Activated CD8-positive, alpha-beta memory T cell treated with anti-CD3 and anti-CD28 coated beads, Interleukin-2, amount 50 U/mL, for 48 hours (primary cell): ENCODE results near the gene RNF213.

ENCODE experiments used
- DNase-seq: peaks from one replicate; pipeline ENCODE4 v3.0.0-alpha.2; 2020

Gene RNF213

DNA sequence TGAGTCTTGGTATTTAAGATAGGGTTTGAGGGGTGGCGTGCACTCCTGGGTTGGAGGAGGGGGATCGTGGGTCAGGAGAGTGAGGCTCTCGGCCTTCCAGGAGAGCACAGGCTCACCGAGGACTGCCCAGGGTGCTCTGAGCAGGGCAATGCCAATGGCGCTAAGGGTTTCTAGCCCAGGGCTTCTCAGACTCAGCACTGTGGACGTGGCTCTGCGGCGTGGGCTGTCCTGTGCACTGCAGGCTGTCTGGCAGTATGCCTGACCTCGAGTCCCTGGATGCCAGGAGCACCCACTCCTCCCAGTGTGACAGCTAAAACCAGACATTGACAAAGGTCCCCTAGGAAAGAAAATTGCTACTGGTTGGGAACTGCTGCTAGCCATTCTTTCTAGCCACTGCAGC is 117.1 kb downstream of the RNF213 start:
- DNase-seq: no peak

DNA sequence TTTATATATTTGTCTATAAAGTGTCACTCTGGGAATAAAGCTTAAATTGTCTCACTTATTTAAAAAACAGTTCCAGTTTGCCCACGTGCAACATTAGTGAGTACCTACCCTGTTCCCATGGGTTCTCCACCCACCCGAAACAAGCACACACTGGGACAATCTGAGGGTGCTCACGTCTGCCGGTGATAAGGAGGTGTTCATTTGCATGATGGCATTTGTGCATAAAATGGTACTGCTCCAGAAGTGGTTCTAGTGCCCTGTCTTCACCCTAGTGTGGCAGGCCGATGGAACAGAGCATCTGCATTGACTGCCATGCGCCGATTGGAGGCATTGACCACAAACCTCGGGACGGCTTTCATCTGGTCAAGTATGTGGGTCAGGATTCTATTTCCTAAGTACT is 118.7 kb downstream of the RNF213 start:
- DNase-seq: no peak

DNA sequence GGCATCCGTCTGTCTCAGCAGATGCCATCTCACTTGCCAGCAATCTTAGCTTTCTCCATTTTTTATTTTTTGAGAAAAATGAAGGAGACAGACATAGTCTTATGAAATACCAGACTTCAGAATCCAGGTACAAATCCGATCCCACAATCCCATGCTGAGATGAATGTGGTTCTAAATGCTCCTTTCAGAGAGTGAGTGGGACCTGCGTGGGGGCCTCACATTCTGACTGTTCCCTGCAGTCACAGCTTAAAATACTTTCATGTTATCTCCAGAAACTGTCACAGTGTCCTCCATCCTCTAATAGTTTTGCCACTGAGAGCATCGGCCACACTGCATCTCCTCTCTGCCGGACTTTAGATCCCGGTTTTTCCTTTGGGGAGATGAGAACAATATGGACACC is 119.4 kb downstream of the RNF213 start:
- no peak for DNase-seq

- no peak for DNase-seq
Measured at GRCh38 chr17:80380555-80381002, 119.9 kb downstream of the RNF213 start.

- DNase-seq: no peak
Measured at GRCh38 chr17:80381416-80381923, 120.8 kb downstream of the RNF213 start.

GRCh38 chr17:80382446-80382845 is 121.8 kb downstream of the RNF213 start:
- DNase-seq: no peak

GRCh38 chr17:80382956-80383355 is 122.3 kb downstream of the RNF213 start:
- no peak for DNase-seq

- DNase-seq: no peak
Measured at GRCh38 chr17:80384078-80384960, 123.7 kb downstream of the RNF213 start.

DNA sequence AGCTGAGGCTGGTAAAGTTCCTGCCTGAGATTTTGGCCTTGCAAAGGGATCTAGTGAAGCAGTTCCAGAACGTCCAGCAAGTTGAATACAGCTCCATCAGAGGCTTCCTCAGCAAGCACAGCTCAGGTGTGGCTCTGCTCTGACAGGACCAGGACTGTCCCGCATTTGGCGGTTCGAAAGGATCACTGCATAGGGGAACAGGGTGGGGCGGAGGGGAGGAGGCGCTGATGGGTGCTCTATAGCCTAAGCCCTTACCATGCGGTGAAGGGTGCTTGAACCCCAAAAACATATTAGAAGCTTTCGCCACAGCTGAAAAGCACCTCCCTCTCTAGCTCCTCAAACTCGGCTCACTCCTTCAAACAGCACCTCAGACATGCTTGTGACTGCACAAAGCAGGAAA is 124.4 kb downstream of the RNF213 start:
- DNase-seq: no peak

GRCh38 chr17:80386341-80386740 is 125.7 kb downstream of the RNF213 start:
- no peak for DNase-seq

DNA sequence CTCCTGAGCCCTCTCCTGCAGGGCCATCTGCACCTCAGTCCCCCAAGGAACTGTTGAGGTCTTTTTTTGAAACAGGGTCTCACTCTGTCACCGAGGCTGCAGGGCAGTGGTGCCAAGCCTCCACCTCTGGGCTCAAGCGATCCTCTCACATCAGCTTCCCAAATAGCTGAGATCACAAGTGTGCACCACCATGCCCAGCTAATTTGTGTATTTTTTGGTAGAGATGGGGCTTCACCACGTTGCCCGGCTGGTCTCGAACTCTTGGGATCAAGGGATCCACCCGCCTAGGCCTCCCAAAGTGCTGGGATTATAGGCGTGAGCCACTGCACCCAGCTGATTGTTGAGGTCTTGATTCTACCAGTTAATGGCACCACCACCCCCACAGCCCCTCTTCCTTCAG is 126.4 kb downstream of the RNF213 start:
- DNase-seq: no peak

DNA sequence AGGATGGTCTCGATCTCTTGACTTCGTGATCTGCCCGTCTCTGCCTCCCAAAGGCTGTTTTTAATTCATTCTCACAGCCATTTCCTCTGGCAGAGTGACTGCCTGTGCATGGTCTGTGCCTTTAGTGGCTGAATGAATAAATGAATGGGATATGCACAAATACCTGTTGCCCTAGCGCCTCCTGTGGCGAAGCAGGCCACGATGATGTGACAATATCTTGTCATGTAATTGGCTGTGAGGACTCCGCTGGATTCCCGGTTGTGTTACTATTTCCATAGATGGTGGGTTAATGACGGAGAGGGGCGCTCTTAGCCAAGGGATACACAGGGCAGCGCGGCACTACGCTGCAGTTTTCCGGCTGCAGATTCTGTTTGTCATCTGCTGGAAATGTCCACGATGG is 127.5 kb downstream of the RNF213 start:
- no peak for DNase-seq

GRCh38 chr17:80388601-80389000 is 127.9 kb downstream of the RNF213 start:
- DNase-seq: no peak

GRCh38 chr17:80389011-80389995 is 128.7 kb downstream of the RNF213 start:
- no peak for DNase-seq

DNA sequence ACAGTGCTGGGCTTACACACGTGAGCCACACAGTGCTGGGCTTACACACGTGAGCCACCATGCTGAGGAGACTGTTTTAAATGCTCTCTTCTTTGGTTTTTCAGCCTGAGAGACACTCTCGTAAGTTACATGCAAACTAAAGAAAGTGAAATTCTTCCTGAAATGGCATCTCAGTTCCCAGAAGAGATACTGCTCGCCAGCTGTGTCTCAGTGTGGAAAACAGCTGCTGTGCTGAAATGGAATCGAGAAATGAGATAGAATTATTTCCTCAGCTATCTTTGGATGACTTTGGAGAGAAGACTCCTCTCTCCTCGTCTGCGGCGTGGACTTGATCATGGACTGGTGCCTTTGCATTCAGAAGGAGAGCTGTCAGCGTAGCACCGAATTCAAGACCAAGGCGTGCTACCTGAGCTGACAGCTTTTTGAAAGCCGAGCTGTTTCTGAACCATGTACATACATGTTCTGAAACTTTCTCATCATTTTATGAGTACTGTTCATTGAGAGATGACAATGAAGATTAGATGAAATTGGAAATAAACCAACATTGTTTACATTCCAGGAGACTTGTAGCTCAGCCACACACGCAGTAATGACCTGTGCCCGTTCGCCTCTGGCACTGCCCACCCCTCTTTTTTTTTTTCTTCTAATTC is 132.7 kb downstream of the RNF213 start:
- DNase-seq: no peak

- DNase-seq: no peak
Measured at GRCh38 chr17:80393961-80394360, 133.3 kb downstream of the RNF213 start.

DNA sequence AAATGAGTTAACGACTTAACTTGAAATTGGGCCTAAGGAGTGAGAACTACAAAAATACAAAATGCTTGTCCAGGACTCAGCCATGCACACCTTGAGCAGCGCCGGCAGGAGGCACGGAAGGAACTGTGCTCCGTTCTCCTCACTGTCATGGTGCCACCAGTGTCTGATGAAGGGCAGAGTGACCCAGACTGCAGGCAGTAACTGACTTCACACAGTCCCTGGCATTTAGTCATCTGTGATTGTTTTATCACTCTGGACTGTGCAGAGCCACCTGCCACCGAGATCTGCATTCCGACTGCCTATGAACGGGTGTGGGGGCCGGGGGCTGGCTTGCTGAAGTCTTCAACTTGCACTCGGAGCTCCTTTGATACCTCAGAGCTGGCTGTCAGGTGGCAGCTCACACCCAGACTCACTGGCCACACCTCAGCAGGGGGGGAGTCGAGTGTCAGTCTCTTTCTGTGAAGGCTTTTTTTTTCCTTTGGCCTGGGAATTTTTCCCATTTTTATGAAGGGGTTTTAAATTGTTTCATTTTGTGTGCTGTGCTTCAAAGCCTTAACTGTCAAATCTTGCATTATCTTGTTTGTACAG is 134.1 kb downstream of the RNF213 start:
- no peak for DNase-seq

DNA sequence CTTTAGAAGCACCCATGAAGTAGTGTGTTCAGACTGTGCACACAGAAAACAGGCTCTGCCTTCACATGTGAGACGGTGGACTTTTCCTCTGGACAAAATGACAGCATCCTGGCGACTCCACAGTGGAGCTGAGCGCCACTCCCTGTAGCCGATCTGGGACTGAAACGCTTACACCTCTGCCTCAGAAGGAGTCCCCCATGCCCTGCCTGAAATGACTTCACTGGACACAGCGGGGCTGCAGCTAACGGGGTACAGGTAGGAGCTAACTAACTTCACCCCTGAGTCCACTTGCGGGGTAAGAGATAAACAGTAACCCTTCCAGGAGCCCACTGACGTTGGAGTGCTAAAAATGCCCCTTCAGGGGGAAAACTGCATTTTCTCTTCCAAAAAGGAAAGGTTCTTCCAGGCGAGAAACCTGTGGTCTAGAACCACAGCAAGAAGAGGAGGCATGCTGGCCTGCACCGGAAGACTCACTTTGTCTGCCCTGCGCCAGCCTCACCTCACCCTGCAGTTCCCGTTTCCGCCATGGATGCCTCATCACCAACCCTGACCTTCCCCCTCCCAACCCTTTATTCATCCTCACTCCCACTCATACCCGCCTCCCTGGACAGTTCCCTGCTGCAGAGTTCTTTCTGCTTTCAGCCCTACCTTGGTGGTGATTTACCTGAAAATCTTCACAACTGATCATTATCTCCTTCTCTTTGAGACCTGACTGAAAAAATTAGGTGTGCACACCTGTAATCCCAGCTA is 134.9 kb downstream of the RNF213 start:
- DNase-seq: no peak

GRCh38 chr17:80396157-80397033 is 135.7 kb downstream of the RNF213 start:
- no peak for DNase-seq

- no peak for DNase-seq
Measured at GRCh38 chr17:80397034-80397387, 136.4 kb downstream of the RNF213 start.

- no peak for DNase-seq
Measured at GRCh38 chr17:80397686-80398085, 137.0 kb downstream of the RNF213 start.
